Kidney (tissue), 14 donors: ENCODE data around the gene TFB2M. TPM values are rescaled to one million over a fixed set of nuclear protein-coding genes. Genes with fewer than 3 reads are reported as not detected.

Experiments used
- DNase-seq, 5 donors: peaks; one replicate each; pipeline ENCODE4 v3.0.0-alpha.2; 2013 to 2020
- FAIRE-seq: peaks from 2 replicates; lab custom pipeline; 2012; peaks lifted over from hg19 to GRCh38; lab: Jason Lieb, UNC
- H3K27ac ChIP-seq, 2 donors: one replicate each; pipeline ENCODE4 v1.7.0; 2013; ENCODE audit warnings: low read depth in 2 of 2, low read length in 2 of 2, inconsistent platforms in 1 of 2
- H3K27me3 ChIP-seq: one replicate; pipeline ENCODE4 v1.7.1; 2013; ENCODE audit warnings: low read length, inconsistent platforms; ENCODE audit not compliant: control insufficient read depth, insufficient read depth
- H3K36me3 ChIP-seq, 3 donors: one replicate each; pipeline versions ENCODE4 v1.7.0 to v1.7.1; 2013; ENCODE audit warnings: low read length in 3 of 3, control low read depth in 1 of 3, inconsistent platforms in 1 of 3; ENCODE audit not compliant: insufficient read depth in 3 of 3, control insufficient read depth in 2 of 3
- H3K4me1 ChIP-seq, 3 donors: one replicate each; pipeline versions ENCODE4 v1.7.0 to v1.7.1; 2013; ENCODE audit warnings: low read length in 3 of 3, inconsistent platforms in 1 of 3, low read depth in 1 of 3; ENCODE audit not compliant: control insufficient read depth in 2 of 3, insufficient read depth in 2 of 3
- H3K4me3 ChIP-seq, 3 donors: one replicate each; pipeline versions ENCODE4 v1.7.0 to v1.8.1; 2013; ENCODE audit warnings: low read length in 3 of 3, control low read depth in 1 of 3, inconsistent platforms in 1 of 3
- H3K9ac ChIP-seq, 3 donors: one replicate each; pipeline versions ENCODE4 v1.7.0 to v1.7.1; 2013; ENCODE audit warnings: low read length in 3 of 3, control low read depth in 1 of 3, inconsistent platforms in 1 of 3
- H3K9me3 ChIP-seq, 3 donors: one replicate each; pipeline versions ENCODE4 v1.7.0 to v1.7.1; 2013; ENCODE audit warnings: low read length in 3 of 3, control low read depth in 1 of 3, inconsistent platforms in 1 of 3; ENCODE audit not compliant: control insufficient read depth in 2 of 3, insufficient read depth in 1 of 3
- CTCF ChIP-seq: IDR thresholded peaks from 3 replicates; pipeline ENCODE4 v1.5.1; 2012; ENCODE audit warnings: mild to moderate bottlenecking, moderate library complexity, borderline replicate concordance; ENCODE audit not compliant: insufficient read depth; ENCODE audit errors: extremely low read depth
- intact Hi-C: fragments of 100-400 bp; cut with DNase I; formaldehyde crosslinking; loops from one replicate; pipeline ENCODE4 v1.11.1; 2022
- polyA plus RNA-seq: library from polyadenylated mRNA; stranded (reverse); fragments of 350-450 nt; fragmentation: Illumina TruSeq; extraction: RNeasy Lipid Tissue Mini Kit (QIAGEN cat#74804); gene quantifications from one replicate; pipeline ENCODE4 v1.2.3, GENCODE V29; 2014; ENCODE audit warnings: low read depth, low replicate concordance; ENCODE audit not compliant: insufficient read depth
- total RNA-seq: library from RNA; stranded (reverse); fragmentation: NEBNext Ultra II Directional; extraction: Animal tissue kit (Norgen Biotek cat#: 25700); gene quantifications from one replicate; pipeline ENCODE4 v1.2.1, GENCODE V29; 2021
- donor health status: control.
- donor health status: control.
- donor health status: control.
- donor health status: control.
- donor health status: control.
- donor health status: DM: yes; HTN: yes; CAD: no.
- donor health status: Normal renal cell carcinoma (clear cell type).

The TFB2M gene
- total and polyA plus RNA-seq, 2 donors from 2014 or later, result 10.8 to 14.7 TPM

DNA sequence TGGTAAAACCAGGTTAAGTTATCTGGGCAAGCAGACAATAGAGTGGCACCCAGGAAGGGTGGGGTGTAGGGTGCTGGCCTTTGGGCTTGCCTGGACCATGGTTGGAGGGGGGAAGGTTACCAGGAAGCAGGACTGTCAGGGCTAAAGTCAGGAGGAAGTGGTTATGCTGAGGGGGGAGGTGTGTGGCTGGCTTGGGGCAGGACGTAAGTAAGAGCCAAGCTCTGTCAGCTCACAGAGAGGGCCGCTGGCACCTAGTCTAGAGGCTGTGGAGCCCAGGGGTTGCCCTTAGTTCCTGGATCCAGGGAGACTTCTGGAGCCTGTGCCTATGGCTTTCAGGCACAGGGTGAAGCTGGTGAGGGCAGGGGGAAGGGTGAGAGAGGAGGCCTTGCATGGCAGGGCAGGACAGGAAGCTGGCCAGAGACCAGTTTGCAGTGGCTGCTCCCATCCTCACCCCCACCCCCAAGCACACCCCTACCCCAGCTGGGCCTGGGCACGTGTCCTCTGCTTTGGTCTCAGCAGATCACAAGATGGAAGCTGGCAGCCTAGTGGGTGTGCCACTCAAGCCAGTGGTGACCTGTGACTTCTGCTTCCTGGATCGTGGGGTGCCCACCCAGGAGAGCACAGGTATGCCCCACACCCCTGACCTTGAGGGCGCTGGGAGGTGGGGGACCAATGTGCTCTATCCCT, 38.5 kb downstream of the TFB2M start:
- Histone ChIP-seq H3K4me1 (no peaks in the 10 kb centered on the region), H3K9me3 (peaks cover 0 to 9% (median 0%) of the 10 kb centered on the region in 3 donors), H3K27ac (no peak overlapping the region), H3K4me3 (no peak overlapping the region), H3K9ac (no peak overlapping the region), H3K27me3 (no peaks in the 10 kb centered on the region), H3K36me3 (no peaks in the 10 kb centered on the region)
- intact Hi-C loops, result no loop called here
- DNase-seq (no peak), FAIRE-seq (no peak)
- no peak for TF ChIP-seq CTCF

- no peaks in the 10 kb centered on the region for H3K36me3 ChIP-seq
- no peaks in the 10 kb centered on the region for H3K27me3 ChIP-seq
- H3K9ac ChIP-seq, result no peak overlapping the region
- H3K4me1 ChIP-seq, result no peaks in the 10 kb centered on the region
- TF ChIP-seq CTCF, result no peak
- H3K4me3 ChIP-seq, result no peak overlapping the region
- no peak for FAIRE-seq
- peaks cover 0 to 9% (median 0%) of the 10 kb centered on the region in 3 donors for H3K9me3 ChIP-seq
- H3K27ac ChIP-seq, result no peak overlapping the region
- DNase-seq, result no peak
- intact Hi-C loops, result no loop called here
Measured at GRCh38 chr1:246526915-246527314, 39.1 kb downstream of the TFB2M start.

DNA sequence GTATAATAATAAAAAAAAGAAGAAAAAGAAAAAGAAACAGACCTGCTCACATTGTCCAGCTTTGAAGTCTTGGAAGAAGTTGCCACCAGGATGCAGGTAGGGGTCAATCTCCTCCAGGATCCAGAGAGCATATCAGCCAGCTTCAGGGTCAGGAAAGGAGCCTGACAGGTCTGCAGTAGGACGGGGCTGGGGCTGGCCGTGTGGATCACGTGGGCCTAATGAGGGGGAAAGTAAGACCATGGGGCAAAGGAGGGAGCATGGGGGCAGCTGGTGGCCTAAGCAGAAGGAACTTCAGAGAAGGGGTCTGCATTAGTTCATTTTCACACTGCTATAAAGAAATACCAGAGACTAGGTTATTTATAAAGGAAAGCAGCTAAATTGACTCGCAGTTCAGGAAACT, 39.7 kb downstream of the TFB2M start:
- TF ChIP-seq CTCF, result no peak
- FAIRE-seq, result no peak
- Histone ChIP-seq H3K9ac (no peak overlapping the region), H3K4me1 (no peaks in the 10 kb centered on the region), H3K27ac (no peak overlapping the region), H3K27me3 (no peaks in the 10 kb centered on the region), H3K36me3 (no peaks in the 10 kb centered on the region), H3K9me3 (peaks cover 0 to 9% (median 0%) of the 10 kb centered on the region in 3 donors), H3K4me3 (no peak overlapping the region)
- intact Hi-C loops, result no loop called here
- DNase-seq, result no peak
